AG10803 (cell line): ENCODE data around the gene UQCRH.
"Not testable (repeated sequence)": the region's sequence is repeated elsewhere in the genome, so short reads cannot be mapped to it uniquely, and the experiment has no call there.

ENCODE experiments used
- DNase-seq: peaks from one replicate; pipeline ENCODE4 v3.0.0; 2010; ENCODE audit warnings: low read depth
- H3K4me3 ChIP-seq: 2 replicates; pipeline ENCODE4 v1.5.1; 2011; ENCODE audit warnings: mild to moderate bottlenecking, low read length, control low read depth
- TF ChIP-seq, protein P1 (sequence below): conservative IDR thresholded peaks from 2 replicates; pipeline ENCODE4 v1.5.1; 2011; ENCODE audit warnings: mild to moderate bottlenecking, low read length, control low read depth, inconsistent platforms

Gene UQCRH

DNA sequence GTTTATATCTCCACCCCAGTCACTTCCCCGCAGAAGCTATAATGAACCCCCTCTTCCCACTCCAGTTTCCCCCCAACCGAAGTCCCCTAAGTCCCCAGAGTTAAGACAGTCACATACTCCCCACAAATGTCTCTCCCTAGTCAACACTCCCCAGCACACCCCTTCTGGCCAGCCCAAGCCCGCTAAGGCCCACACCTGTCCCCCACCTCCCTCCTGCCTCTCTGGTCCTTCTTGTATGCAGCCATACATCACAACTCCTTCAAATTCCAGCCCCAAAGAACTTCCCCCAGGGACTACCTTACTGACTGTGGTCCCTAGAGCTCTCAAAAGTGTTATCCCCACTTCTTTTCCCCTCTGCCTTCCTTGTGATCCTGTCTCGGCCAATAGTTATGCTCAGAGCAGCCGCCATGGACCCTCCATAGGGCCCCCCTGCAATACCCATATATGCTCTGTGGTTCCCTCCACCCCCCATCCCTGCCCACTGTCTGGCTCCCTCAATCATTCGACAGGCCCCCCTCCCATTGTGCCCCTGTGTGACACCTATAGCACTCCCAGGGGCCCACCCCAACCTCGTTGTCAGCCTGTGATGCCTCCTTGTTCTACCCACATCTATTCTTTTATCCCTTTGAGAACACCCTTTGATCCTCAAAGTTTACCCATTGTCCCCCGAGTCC, 39.3 kb downstream of the UQCRH start:
- TF ChIP-seq, protein P1, sequence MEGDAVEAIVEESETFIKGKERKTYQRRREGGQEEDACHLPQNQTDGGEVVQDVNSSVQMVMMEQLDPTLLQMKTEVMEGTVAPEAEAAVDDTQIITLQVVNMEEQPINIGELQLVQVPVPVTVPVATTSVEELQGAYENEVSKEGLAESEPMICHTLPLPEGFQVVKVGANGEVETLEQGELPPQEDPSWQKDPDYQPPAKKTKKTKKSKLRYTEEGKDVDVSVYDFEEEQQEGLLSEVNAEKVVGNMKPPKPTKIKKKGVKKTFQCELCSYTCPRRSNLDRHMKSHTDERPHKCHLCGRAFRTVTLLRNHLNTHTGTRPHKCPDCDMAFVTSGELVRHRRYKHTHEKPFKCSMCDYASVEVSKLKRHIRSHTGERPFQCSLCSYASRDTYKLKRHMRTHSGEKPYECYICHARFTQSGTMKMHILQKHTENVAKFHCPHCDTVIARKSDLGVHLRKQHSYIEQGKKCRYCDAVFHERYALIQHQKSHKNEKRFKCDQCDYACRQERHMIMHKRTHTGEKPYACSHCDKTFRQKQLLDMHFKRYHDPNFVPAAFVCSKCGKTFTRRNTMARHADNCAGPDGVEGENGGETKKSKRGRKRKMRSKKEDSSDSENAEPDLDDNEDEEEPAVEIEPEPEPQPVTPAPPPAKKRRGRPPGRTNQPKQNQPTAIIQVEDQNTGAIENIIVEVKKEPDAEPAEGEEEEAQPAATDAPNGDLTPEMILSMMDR = no peak
- no peak for DNase-seq
- no peak overlapping the region for H3K4me3 ChIP-seq

DNA sequence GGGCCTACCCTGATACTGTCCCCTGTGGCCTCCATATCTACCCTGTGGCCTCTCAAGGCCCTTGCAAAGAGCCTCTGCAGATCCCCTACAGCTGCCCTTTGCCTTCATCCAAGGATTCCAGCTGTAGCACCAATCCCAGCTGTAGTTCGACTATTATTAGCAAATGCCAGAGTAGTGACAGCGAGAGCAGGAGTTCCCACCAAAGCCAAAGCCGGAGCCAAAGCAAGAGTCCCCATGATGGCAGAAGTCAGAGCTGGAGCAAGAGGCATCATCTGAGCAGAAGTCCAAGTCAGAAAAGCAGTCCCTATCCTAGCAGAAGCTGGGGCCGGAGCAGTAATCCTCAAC, 39.8 kb downstream of the UQCRH start:
- H3K4me3 ChIP-seq = no peak overlapping the region
- TF ChIP-seq, protein P1 = no peak
- no peak for DNase-seq

- TF ChIP-seq, protein P1 = no peak
- H3K4me3 ChIP-seq = no peak overlapping the region
- no peak for DNase-seq
Measured at GRCh38 chr1:46343705-46344104, 40.2 kb downstream of the UQCRH start.

DNA sequence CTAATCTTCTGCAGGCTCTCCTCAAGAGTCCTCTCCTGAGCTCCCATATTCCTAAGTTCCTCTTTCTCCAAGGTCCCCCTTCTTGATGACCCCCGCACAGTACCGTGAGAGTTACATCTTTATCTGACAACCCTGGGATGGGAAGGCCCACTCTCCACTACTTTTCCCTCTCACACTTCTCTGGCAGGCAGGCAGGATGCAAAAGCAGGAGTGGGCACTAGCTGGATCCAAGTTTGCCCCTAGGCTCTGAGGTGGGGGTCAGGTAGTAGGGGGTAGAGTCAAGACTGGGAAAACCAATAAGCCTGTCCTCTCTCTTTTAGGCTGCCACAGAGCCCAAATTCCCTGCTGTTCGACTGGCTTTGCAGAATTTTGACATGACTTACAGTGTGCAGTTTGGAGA, 41.0 kb downstream of the UQCRH start:
- H3K4me3 ChIP-seq = no peak overlapping the region
- no peak for DNase-seq
- TF ChIP-seq, protein P1 = no peak

DNA sequence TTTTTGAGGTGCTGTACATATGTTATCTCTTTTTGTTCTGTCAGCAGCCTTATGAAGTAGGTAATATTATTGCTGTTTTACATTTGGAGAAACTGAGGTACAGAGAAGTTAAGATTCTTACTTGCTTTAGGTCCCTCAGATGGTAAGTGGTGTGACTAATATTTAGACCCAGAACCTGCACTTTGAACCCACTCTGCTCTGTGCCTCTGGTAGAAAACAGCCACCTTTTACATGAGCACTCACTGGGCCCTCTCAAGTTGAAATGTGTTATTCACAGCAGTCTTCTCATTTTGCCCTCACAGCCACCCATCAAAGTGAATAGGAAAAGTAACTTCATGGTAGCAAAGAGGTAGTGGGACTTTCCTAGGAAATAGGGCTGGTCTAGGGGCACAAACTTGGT, 41.8 kb downstream of the UQCRH start:
- no peak overlapping the region for H3K4me3 ChIP-seq
- TF ChIP-seq, protein P1 = no peak
- no peak for DNase-seq

DNA sequence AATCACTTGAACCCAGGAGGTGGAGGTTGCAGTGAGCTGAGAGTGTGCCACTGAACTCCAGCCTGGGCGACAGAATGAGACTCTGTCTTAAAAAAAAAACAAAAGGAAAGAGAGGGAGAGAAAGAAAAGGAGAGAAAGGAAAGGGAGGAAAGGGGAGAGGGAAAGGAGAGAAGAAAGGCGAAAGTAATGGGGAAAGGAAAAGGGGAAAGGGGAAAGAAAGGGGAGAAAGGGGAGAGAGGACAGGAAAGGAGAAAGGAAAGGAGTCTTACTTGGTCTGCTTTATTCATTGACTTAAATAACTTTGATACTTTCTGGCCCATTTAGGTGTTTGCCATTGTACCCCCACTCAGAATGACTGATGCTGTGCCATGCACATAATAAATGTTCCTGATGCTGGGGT, 48.9 kb downstream of the UQCRH start:
- no peak for DNase-seq
- no peak overlapping the region for H3K4me3 ChIP-seq
- TF ChIP-seq, protein P1 = no peak

GRCh38 chr1:46355920-46356319, 52.4 kb downstream of the UQCRH start:
- H3K4me3 ChIP-seq, DNase-seq: not testable (repeated sequence)

GRCh38 chr1:46362158-46362557, 58.7 kb downstream of the UQCRH start:
- TF ChIP-seq, protein P1 = no peak

More at GRCh38 chr1:46362158-46362557, 58.7 kb downstream of the UQCRH start:
- H3K4me3 ChIP-seq = no peak overlapping the region
- no peak for DNase-seq
